A673 (cell line): ENCODE results near the gene KIAA0232.
"Not testable (repeated sequence)": the region's sequence is repeated elsewhere in the genome, so short reads cannot be mapped to it uniquely, and the experiment has no call there.

ENCODE experiments used
- CTCF ChIP-seq: fragments of 300-800, 200-600 bp; sonication (generic); conservative IDR thresholded peaks from 2 replicates; pipeline ENCODE4 v1.5.1; 2017; ENCODE audit warnings: low read depth, mild to moderate bottlenecking, antibody characterized with exemption, low read length, moderate library complexity, mixed read lengths
- EZH2 ChIP-seq: fragments of 200-600 bp; sonication (generic); IDR thresholded peaks from 2 replicates; pipeline ENCODE4 v1.6.1; 2017; ENCODE audit warnings: borderline replicate concordance, low read depth, mild to moderate bottlenecking, mixed read lengths, antibody characterized with exemption, low read length; ENCODE audit not compliant: poor library complexity, severe bottlenecking

- not testable (repeated sequence) for TF ChIP-seq EZH2, CTCF
Observed at GRCh38 chr4:6797368-6797767, 14.8 kb downstream of the KIAA0232 start.
